Measurements from ENCODE around the gene APOBEC2. TPM values are rescaled to one million over a fixed set of nuclear protein-coding genes. Genes with fewer than 3 reads are reported as not detected.

The APOBEC2 gene
- total and polyA plus RNA-seq, 9 of the 15 experiments (the other 6 are each of a cell fraction or from before 2014, with no cell fraction given), result 0.25 to 1.6 TPM; not detected in 7

- no peak for TF ChIP-seq KDM1A (IDR thresholded peaks at IDR 0.05)
- TF ChIP-seq TEAD1 (CRISPR knock-in tag; IDR thresholded peaks at IDR 0.05), result peak in 1 of 2 experiments; percentile 28; a peak in 1 of 4 replicates
- TF ChIP-seq GABPB1 (CRISPR knock-in tag; IDR thresholded peaks at IDR 0.05), result 0 out of 2 replicates have a peak, but pooled peaks have one; percentile 4
- peak; percentile 97 for TF ChIP-seq SPI1 (IDR thresholded peaks at IDR 0.05; ENCODE audit: borderline replicate concordance, low read depth, low read length)
- TF ChIP-seq ZBTB9 (CRISPR knock-in tag; IDR thresholded peaks at IDR 0.05), result peak; percentile 72; the same call in 1 of the 2 replicates
- TF ChIP-seq ZBED1 (IDR thresholded peaks at IDR 0.05), result no peak
- no peak for TF ChIP-seq SAFB (IDR thresholded peaks at IDR 0.05; ENCODE audit: borderline replicate concordance, low read depth, low read length)
- 0 out of 2 replicates have a peak, but pooled peaks have one; percentile 36 for TF ChIP-seq ZNF584 (CRISPR knock-in tag; IDR thresholded peaks at IDR 0.05; ENCODE audit: low read depth)
- 0 out of 2 replicates have a peak, but pooled peaks have one; percentile 6 for TF ChIP-seq GMEB1 (CRISPR knock-in tag; IDR thresholded peaks at IDR 0.05)
- TF ChIP-seq ZNF408 (CRISPR knock-in tag; IDR thresholded peaks at IDR 0.05; ENCODE audit: low read depth), result no peak
- no peak for TF ChIP-seq PHTF2 (CRISPR knock-in tag; IDR thresholded peaks at IDR 0.05)
- TF ChIP-seq GABPA (tag; conservative IDR thresholded peaks at IDR 0.05; ENCODE audit: low read depth), result peak; percentile 63
- no peak for TF ChIP-seq NR2C1 (IDR thresholded peaks at IDR 0.05)
- peak; percentile 48; the same call in 1 of the 2 replicates for TF ChIP-seq NR2C1 (tag; IDR thresholded peaks at IDR 0.05)
- TF ChIP-seq HDAC1 (IDR thresholded peaks at IDR 0.05), result no peak
- peak; percentile 58; the same call in 1 of the 2 replicates for TF ChIP-seq ZBTB40 (IDR thresholded peaks at IDR 0.05)
- TF ChIP-seq ZBTB40 (CRISPR knock-in tag; IDR thresholded peaks at IDR 0.05), result no peak
- 0 out of 2 replicates have a peak, but pooled peaks have one; percentile 37 for TF ChIP-seq DPF2 (IDR thresholded peaks at IDR 0.05)
- no peak for TF ChIP-seq ZNF77 (CRISPR knock-in tag; IDR thresholded peaks at IDR 0.05)
Observed at GRCh38 chr6:41051873-41052272, 1.1 kb upstream of the APOBEC2 start (continued).

Data from K562 (cell line).